ENCODE results near the gene OSBPL10. TPM values are rescaled to one million over a fixed set of nuclear protein-coding genes. Genes with fewer than 3 reads are reported as not detected.
A peak's percentile ranks its signal among the peaks of the same experiment; 100 is the strongest.

The OSBPL10 gene
- total RNA-seq, 1 donor, result 15.0 TPM

DNA sequence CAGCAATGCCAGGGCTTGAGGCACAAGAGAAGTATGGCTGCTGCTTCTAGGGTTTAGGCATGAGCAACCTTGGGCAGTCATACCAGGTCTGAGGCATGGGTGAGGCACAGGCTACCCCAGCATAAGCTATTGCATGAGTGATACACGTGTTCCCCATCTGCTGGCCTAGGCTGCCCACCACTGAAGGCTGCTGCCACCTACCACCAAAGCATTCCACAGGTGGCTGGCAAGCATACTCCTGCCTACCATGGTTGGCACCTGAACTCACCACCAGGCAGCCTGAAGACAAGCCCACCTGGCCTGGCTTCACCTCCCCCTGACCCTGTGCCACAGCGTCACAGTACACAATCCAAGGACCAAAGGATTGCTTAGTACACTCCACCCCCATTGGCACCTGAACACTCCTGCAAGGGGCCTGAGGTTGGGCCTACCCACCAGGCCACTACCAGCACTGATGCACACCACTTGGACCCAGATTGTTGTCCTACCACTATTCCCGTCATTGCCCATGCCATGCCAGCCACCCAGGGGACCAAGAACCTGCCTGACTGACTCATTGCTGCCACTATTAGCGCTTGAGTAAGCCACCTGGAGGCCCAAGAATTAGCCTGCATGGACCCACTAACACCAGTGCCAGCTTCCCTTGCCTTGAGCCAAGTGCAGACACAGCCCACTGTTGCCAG, 332.6 kb downstream of the OSBPL10 start:
- H3K4me3 ChIP-seq (ENCODE audit: low read depth, low read length), result no peak overlapping the region
- no peak for DNase-seq (ENCODE audit: low read depth)
- TF ChIP-seq, protein P1, sequence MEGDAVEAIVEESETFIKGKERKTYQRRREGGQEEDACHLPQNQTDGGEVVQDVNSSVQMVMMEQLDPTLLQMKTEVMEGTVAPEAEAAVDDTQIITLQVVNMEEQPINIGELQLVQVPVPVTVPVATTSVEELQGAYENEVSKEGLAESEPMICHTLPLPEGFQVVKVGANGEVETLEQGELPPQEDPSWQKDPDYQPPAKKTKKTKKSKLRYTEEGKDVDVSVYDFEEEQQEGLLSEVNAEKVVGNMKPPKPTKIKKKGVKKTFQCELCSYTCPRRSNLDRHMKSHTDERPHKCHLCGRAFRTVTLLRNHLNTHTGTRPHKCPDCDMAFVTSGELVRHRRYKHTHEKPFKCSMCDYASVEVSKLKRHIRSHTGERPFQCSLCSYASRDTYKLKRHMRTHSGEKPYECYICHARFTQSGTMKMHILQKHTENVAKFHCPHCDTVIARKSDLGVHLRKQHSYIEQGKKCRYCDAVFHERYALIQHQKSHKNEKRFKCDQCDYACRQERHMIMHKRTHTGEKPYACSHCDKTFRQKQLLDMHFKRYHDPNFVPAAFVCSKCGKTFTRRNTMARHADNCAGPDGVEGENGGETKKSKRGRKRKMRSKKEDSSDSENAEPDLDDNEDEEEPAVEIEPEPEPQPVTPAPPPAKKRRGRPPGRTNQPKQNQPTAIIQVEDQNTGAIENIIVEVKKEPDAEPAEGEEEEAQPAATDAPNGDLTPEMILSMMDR (IDR thresholded peaks at IDR 0.05; ENCODE audit: insufficient read depth, low read length), result no peak

DNA sequence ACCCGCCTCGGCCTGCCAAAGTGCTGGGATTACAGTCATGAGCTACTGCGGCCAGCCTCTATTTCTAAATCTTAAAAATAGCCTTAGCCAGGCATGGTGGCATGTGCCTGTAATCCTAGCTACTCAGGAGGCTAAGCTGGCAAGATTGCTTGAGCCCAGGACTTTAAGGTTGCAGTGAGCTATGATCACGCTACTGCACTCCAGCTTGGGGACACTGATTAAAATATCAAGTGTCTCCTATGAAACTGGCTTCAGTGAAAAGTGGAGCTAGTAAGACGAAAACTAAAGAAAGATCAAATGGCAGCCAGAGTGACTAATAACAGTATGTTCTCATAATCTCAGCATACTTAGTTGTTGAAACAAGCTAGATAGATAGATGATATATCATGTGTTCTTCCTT, 335.8 kb downstream of the OSBPL10 start:
- DNase-seq (ENCODE audit: low read depth), result no peak
- TF ChIP-seq, protein P1 (IDR thresholded peaks at IDR 0.05; ENCODE audit: insufficient read depth, low read length), result no peak

DNA sequence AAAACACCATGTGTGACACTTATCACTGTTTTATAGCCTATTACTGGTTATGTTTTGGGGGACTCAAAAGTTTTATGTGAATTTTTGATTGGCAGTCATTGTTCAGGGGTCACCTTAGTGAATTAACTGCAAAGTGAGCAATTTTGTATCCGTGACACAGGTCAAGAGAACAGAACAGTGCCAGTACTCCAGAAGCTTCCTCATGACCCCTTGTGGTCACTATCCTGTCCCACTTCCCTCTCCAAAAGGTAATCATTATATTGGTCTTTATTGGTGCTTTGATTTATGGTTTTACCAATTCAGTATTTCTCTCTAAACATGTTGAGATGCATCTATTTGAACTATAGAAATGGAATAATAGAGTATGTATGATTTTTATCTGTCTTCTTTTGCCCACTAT, 341.2 kb downstream of the OSBPL10 start:
- DNase-seq (ENCODE audit: low read depth), result no peak
- TF ChIP-seq, protein P1 (IDR thresholded peaks at IDR 0.05; ENCODE audit: insufficient read depth, low read length), result no peak

More for the DNA sequence above, 335.8 kb downstream of the OSBPL10 start:
- no peak overlapping the region for H3K4me3 ChIP-seq (ENCODE audit: low read depth, low read length)

DNA sequence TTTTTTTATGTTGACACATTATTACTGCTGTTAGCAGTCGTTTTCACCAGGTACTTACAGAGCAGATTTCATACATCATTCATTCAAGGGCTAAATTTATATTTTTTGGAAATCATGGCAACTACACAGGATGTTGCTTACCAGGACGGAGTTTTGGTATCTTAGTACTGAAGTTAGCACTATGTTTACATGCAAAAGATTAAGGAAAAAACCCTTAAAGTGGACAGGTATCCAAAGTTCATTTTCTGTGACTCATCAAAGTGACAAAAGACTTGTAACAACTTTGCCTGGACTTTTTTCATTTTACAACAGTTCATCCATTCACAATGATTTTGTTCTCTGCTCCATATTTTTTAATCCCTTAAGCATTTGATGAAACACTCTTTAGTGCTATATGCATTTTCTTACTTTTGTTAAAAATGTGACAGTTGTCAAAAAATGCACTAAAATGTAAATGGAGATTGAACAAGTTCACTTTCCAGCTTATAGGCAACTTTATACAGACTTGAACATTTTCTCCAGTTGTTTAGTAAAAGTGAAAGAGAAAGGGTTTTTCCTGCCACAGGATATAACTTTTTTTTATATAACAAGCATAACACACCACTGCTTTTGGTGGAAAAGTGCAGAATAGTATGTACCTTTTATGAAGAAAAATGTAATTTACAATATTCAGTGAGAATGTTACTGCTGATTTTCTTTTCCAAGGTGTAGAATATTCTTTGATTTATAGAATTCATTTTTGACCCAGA, 344.2 kb downstream of the OSBPL10 start:
- TF ChIP-seq, protein P1 (IDR thresholded peaks at IDR 0.05; ENCODE audit: insufficient read depth, low read length), result no peak
- DNase-seq (ENCODE audit: low read depth), result no peak
- no peak overlapping the region for H3K4me3 ChIP-seq (ENCODE audit: low read depth, low read length)

More for the DNA sequence above, 341.2 kb downstream of the OSBPL10 start:
- no peak overlapping the region for H3K4me3 ChIP-seq (ENCODE audit: low read depth, low read length)

DNA sequence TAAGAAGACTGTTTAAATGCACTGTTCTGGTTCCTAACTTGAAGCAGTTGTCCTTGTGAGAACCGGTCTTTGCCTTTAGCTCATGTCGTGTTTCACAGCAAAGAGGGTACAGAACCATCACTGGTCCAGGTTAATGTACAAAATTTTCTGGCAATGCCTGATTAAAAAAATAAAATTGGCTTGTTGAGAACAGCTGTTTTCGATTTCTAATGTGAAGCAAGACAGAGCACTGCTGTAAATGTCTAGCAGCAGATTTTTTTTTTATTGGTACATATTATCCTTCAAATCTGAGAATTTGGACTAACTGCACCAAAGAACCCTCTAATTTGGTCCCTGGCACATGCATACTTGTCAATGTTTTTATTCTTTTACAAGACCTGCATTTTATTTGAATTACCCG, 345.0 kb downstream of the OSBPL10 start:
- TF ChIP-seq, protein P1 (IDR thresholded peaks at IDR 0.05; ENCODE audit: insufficient read depth, low read length), result no peak
- DNase-seq (ENCODE audit: low read depth), result peak; percentile 9
- no peak overlapping the region for H3K4me3 ChIP-seq (ENCODE audit: low read depth, low read length)

DNA sequence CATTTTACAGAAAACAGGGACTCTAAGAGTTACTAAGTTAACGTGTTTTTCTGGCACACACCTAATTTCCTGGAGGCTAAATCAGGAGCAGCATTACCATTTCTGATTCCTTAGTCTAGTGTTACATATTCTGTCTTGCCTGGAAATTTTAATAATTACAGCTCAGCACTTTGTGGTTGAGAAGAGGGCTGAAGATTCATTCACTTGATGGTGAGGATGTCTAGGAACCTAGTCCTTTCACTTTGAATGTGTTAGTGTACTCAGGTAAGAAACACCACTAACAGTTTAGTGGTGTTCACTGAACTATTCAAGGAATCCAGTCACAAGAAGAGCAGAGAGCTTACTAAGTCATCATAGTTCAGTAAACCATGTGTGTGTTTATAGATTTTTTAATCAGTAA, 345.5 kb downstream of the OSBPL10 start:
- DNase-seq (ENCODE audit: low read depth), result no peak
- TF ChIP-seq, protein P1 (IDR thresholded peaks at IDR 0.05; ENCODE audit: insufficient read depth, low read length), result no peak

More for the DNA sequence above, 345.5 kb downstream of the OSBPL10 start:
- H3K4me3 ChIP-seq (ENCODE audit: low read depth, low read length), result no peak overlapping the region

Measured in fibroblast of the aortic adventitia (primary cell).